Measurements from ENCODE around the gene ADGRB3.

GRCh38 chr6:68735866-68736265, 100.8 kb downstream of the ADGRB3 start:
- TF ChIP-seq POLR2AphosphoS5 (IDR thresholded peaks at IDR 0.05) (no peak), POLR2A (IDR thresholded peaks at IDR 0.05) (no peak), EP300 (IDR thresholded peaks at IDR 0.05) (no peak)
- TF ChIP-seq, protein P1, sequence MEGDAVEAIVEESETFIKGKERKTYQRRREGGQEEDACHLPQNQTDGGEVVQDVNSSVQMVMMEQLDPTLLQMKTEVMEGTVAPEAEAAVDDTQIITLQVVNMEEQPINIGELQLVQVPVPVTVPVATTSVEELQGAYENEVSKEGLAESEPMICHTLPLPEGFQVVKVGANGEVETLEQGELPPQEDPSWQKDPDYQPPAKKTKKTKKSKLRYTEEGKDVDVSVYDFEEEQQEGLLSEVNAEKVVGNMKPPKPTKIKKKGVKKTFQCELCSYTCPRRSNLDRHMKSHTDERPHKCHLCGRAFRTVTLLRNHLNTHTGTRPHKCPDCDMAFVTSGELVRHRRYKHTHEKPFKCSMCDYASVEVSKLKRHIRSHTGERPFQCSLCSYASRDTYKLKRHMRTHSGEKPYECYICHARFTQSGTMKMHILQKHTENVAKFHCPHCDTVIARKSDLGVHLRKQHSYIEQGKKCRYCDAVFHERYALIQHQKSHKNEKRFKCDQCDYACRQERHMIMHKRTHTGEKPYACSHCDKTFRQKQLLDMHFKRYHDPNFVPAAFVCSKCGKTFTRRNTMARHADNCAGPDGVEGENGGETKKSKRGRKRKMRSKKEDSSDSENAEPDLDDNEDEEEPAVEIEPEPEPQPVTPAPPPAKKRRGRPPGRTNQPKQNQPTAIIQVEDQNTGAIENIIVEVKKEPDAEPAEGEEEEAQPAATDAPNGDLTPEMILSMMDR (IDR thresholded peaks at IDR 0.05), result no peak
